ENCODE data around the gene CFAP54.

The CFAP54 gene

GRCh38 chr12:96821592-96821991, 332.2 kb downstream of the CFAP54 start:
- no peak overlapping the region for H3K9ac ChIP-seq
- no peaks in the 10 kb centered on the region for H3K36me3 ChIP-seq (ENCODE audit: insufficient read depth)
- no peak overlapping the region for H3K4me3 ChIP-seq (IDR thresholded peaks at IDR 0.05; ENCODE audit: insufficient read depth, low read depth, low read length)
- no peaks in the 10 kb centered on the region for H3K4me1 ChIP-seq (ENCODE audit: low read depth, poor library complexity, severe bottlenecking)
- no peak for TF ChIP-seq CTCF (conservative IDR thresholded peaks at IDR 0.05; ENCODE audit: low read depth, low read length)
- H4K20me1 ChIP-seq (ENCODE audit: insufficient read depth): no peaks in the 10 kb centered on the region
- H3K4me2 ChIP-seq: no peak overlapping the region
- H3K27me3 ChIP-seq (ENCODE audit: insufficient read depth, low read depth): no peaks in the 10 kb centered on the region
- H2AFZ ChIP-seq (ENCODE audit: low read depth): no peak overlapping the region
- H3K79me2 ChIP-seq (ENCODE audit: insufficient read depth, low read depth): no peaks in the 10 kb centered on the region
- H3K27ac ChIP-seq: no peak overlapping the region

DNA sequence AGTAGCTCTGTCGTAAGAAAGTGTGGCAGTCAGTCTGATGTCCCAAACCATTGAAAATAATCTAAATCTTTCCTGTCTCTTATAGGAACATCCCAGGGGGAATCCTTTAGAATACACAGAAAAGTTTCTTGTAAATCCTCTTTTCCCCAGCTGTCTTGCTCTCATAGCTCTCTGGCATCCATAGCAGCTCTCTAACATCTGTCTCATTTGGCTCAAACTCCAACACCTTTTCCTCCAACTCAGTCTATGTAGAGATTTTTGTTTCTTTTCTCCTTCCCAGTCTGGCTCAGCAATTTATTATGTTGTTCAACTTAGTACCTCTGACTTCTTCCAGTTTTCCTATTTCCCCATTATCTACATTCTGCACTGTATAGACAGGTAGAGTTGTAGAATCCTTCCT, 333.3 kb downstream of the CFAP54 start:
- Histone ChIP-seq H4K20me1 (ENCODE audit: insufficient read depth) (no peaks in the 10 kb centered on the region), H3K4me2 (no peak overlapping the region), H3K4me3 (IDR thresholded peaks at IDR 0.05; ENCODE audit: insufficient read depth, low read depth, low read length) (no peak overlapping the region), H3K27ac (no peak overlapping the region), H3K36me3 (ENCODE audit: insufficient read depth) (no peaks in the 10 kb centered on the region), H2AFZ (ENCODE audit: low read depth) (no peak overlapping the region), H3K79me2 (ENCODE audit: insufficient read depth, low read depth) (no peaks in the 10 kb centered on the region), H3K9ac (no peak overlapping the region), H3K27me3 (ENCODE audit: insufficient read depth, low read depth) (no peaks in the 10 kb centered on the region), H3K4me1 (ENCODE audit: low read depth, poor library complexity, severe bottlenecking) (no peaks in the 10 kb centered on the region)
- no peak for TF ChIP-seq CTCF (conservative IDR thresholded peaks at IDR 0.05; ENCODE audit: low read depth, low read length)

- Histone ChIP-seq H2AFZ (ENCODE audit: low read depth) (no peak overlapping the region), H3K4me1 (ENCODE audit: low read depth, poor library complexity, severe bottlenecking) (no peaks in the 10 kb centered on the region), H3K36me3 (ENCODE audit: insufficient read depth) (no peaks in the 10 kb centered on the region), H3K4me3 (IDR thresholded peaks at IDR 0.05; ENCODE audit: insufficient read depth, low read depth, low read length) (no peak overlapping the region), H3K4me2 (no peak overlapping the region), H3K27ac (no peak overlapping the region), H3K9ac (no peak overlapping the region), H4K20me1 (ENCODE audit: insufficient read depth) (no peaks in the 10 kb centered on the region), H3K27me3 (ENCODE audit: insufficient read depth, low read depth) (no peaks in the 10 kb centered on the region), H3K79me2 (ENCODE audit: insufficient read depth, low read depth) (no peaks in the 10 kb centered on the region)
- no peak for TF ChIP-seq CTCF (conservative IDR thresholded peaks at IDR 0.05; ENCODE audit: low read depth, low read length)
Observed at GRCh38 chr12:96824074-96824837, 334.9 kb downstream of the CFAP54 start.

GRCh38 chr12:96824838-96825236, 335.5 kb downstream of the CFAP54 start:
- no peaks in the 10 kb centered on the region for H3K79me2 ChIP-seq (ENCODE audit: insufficient read depth, low read depth)
- H3K27ac ChIP-seq: no peak overlapping the region
- no peak overlapping the region for H3K9ac ChIP-seq
- no peak for TF ChIP-seq CTCF (conservative IDR thresholded peaks at IDR 0.05; ENCODE audit: low read depth, low read length)
- H3K4me2 ChIP-seq: no peak overlapping the region
- H2AFZ ChIP-seq (ENCODE audit: low read depth): no peak overlapping the region
- H3K36me3 ChIP-seq (ENCODE audit: insufficient read depth): no peaks in the 10 kb centered on the region
- no peaks in the 10 kb centered on the region for H4K20me1 ChIP-seq (ENCODE audit: insufficient read depth)
- no peaks in the 10 kb centered on the region for H3K4me1 ChIP-seq (ENCODE audit: low read depth, poor library complexity, severe bottlenecking)
- no peaks in the 10 kb centered on the region for H3K27me3 ChIP-seq (ENCODE audit: insufficient read depth, low read depth)
- no peak overlapping the region for H3K4me3 ChIP-seq (IDR thresholded peaks at IDR 0.05; ENCODE audit: insufficient read depth, low read depth, low read length)
